Common myeloid progenitor, CD34-positive (primary cell): Measurements from ENCODE around the gene HMGCL.
A peak's percentile ranks its signal among the peaks of the same experiment; 100 is the strongest.

Experiments used
- CTCF ChIA-PET: fragments of 350-600 bp; sonication (Branson Sonifier 250); formaldehyde crosslinking; loops from one replicate; lab custom pipeline; 2021; ENCODE audit warnings: antibody characterized with exemption; lab: Charles Lee
- POLR2A ChIA-PET: fragments of 350-600 bp; sonication (Branson Sonifier 250); formaldehyde crosslinking; loops from one replicate; lab custom pipeline; 2021; ENCODE audit warnings: antibody characterized with exemption; lab: Charles Lee
- DNase-seq, 3 donors: peaks; one replicate each; pipeline versions ENCODE4 v3.0.0 to v3.0.0-alpha.2; 2013
- H3K27ac ChIP-seq, 2 experiments: 1 replicate in 1 of 2; 2 replicates in 1 of 2; pipeline ENCODE4 v1.7.0; 2013; ENCODE audit warnings: inconsistent platforms in 2 of 2, low read length in 2 of 2, mild to moderate bottlenecking in 2 of 2, low read depth in 1 of 2, moderate library complexity in 1 of 2; ENCODE audit not compliant: severe bottlenecking in 2 of 2, insufficient read depth in 1 of 2, poor library complexity in 1 of 2
- H3K27me3 ChIP-seq, 5 experiments: replicated peaks in 2 of 5; 1 replicate in 3 of 5; 2 replicates in 2 of 5; pipeline versions ENCODE4 v1.6.1 to v1.7.0; 2013; ENCODE audit warnings: low read length in 4 of 5, mild to moderate bottlenecking in 2 of 5, moderate library complexity in 2 of 5, inconsistent platforms in 1 of 5; ENCODE audit not compliant: insufficient read depth in 5 of 5, control insufficient read depth in 4 of 5
- H3K36me3 ChIP-seq, 4 experiments: 1 replicate in 2 of 4; 2 replicates in 2 of 4; pipeline versions ENCODE4 v1.6.1 to v1.7.0; 2013; ENCODE audit warnings: low read length in 3 of 4, control low read depth in 1 of 4, mild to moderate bottlenecking in 1 of 4; ENCODE audit not compliant: control insufficient read depth in 4 of 4, insufficient read depth in 4 of 4
- H3K4me1 ChIP-seq, 4 experiments: 1 replicate in 3 of 4; 2 replicates in 1 of 4; pipeline versions ENCODE4 v1.6.1 to v1.7.1; 2013; ENCODE audit warnings: low read length in 3 of 4, mild to moderate bottlenecking in 3 of 4, control low read depth in 1 of 4, inconsistent platforms in 1 of 4, moderate library complexity in 1 of 4; ENCODE audit not compliant: control insufficient read depth in 4 of 4, insufficient read depth in 4 of 4; ENCODE audit errors: control extremely low read depth in 1 of 4
- H3K4me3 ChIP-seq, 7 experiments: 1 replicate in 4 of 7; 2 replicates in 3 of 7; pipeline versions ENCODE4 v1.5.1 to v1.7.0; 2013; ENCODE audit warnings: mild to moderate bottlenecking in 7 of 7, low read length in 6 of 7, moderate library complexity in 6 of 7, inconsistent platforms in 2 of 7, low read depth in 2 of 7, control low read depth in 1 of 7; ENCODE audit not compliant: insufficient read depth in 4 of 7, control insufficient read depth in 1 of 7; ENCODE audit errors: extremely low read depth in 1 of 7
- H3K9me3 ChIP-seq, 5 experiments: 1 replicate in 4 of 5; 2 replicates in 1 of 5; pipeline versions ENCODE4 v1.6.1 to v1.7.1; 2013; ENCODE audit warnings: low read length in 4 of 5, mild to moderate bottlenecking in 2 of 5, inconsistent platforms in 1 of 5, low read depth in 1 of 5, moderate library complexity in 1 of 5; ENCODE audit not compliant: control insufficient read depth in 4 of 5, insufficient read depth in 2 of 5; ENCODE audit errors: control extremely low read depth in 1 of 5
- WGBS: methylation state at CpG from one replicate; pipeline ENCODE4 v1.1.5; 2013; ENCODE audit not compliant: insufficient coverage; 5-methylcytosine and 5-hydroxymethylcytosine counted together

HMGCL gene

GRCh38 chr1:23809751-23810171, 15.5 kb downstream of the HMGCL start:
- no peak overlapping the region for H3K27ac ChIP-seq
- peaks cover 2 to 20% (median 16%) of the 10 kb centered on the region in 4 experiments for H3K36me3 ChIP-seq
- H3K4me1 ChIP-seq, result peaks cover 6 to 53% (median 39%) of the 10 kb centered on the region in 4 experiments
- POLR2A ChIA-PET, result no interaction called here
- CTCF ChIA-PET, result interaction anchor here (0.6 to 8.1 kb wide), 31 partner anchors 8 to 165 kb away, joined by 3 to 108 read pairs (median 7); partner anchors contain the start of genes CNR2, FUCA1, GALE and HMGCL
- DNase-seq, result peak; percentile 89 to 94 (median 94)
- H3K4me3 ChIP-seq, result no peak overlapping the region
- H3K27me3 ChIP-seq, result no peaks in the 10 kb centered on the region
- WGBS, result 19% methylated on average over 6 of the region's 6 CpGs
- no peaks in the 10 kb centered on the region for H3K9me3 ChIP-seq

GRCh38 chr1:23807453-23807852, 17.8 kb downstream of the HMGCL start:
- CTCF ChIA-PET, result interaction anchor here (0.6 to 8.1 kb wide), 12 partner anchors 10 to 148 kb away, joined by 3 to 108 read pairs (median 4); partner anchors contain the start of gene CNR2
- 0% methylated on average over 2 of the region's 3 CpGs for WGBS

GRCh38 chr1:23806280-23806679, 18.9 kb downstream of the HMGCL start:
- Histone ChIP-seq H3K27ac (no peak overlapping the region), H3K4me1 (peaks cover 6 to 52% (median 39%) of the 10 kb centered on the region in 4 experiments), H3K4me3 (no peak overlapping the region), H3K36me3 (peaks cover 2 to 10% (median 8%) of the 10 kb centered on the region in 4 experiments), H3K27me3 (no peaks in the 10 kb centered on the region), H3K9me3 (no peaks in the 10 kb centered on the region)
- CTCF ChIA-PET, result interaction anchor here (0.6 to 8.1 kb wide), 4 partner anchors 9 to 112 kb away, joined by 3 to 108 read pairs (median 7); no protein-coding TSS in a partner anchor
- no peak for DNase-seq
- POLR2A ChIA-PET, result no interaction called here
- 80% methylated on average over 5 of the region's 6 CpGs for WGBS

More at GRCh38 chr1:23807453-23807852, 17.8 kb downstream of the HMGCL start:
- Histone ChIP-seq H3K27me3 (no peaks in the 10 kb centered on the region), H3K4me1 (peaks cover 6 to 56% (median 39%) of the 10 kb centered on the region in 4 experiments), H3K36me3 (peaks cover 2 to 13% (median 10%) of the 10 kb centered on the region in 4 experiments), H3K9me3 (no peaks in the 10 kb centered on the region), H3K27ac (no peak overlapping the region), H3K4me3 (peak overlapping the region in 2 of 7 experiments; percentile 6 to 12)
- DNase-seq, result peak; percentile 42 to 89 (median 87)
- POLR2A ChIA-PET, result interaction anchor here (0.7 kb wide), 1 partner anchor 109 kb away, joined by 3 read pairs; no protein-coding TSS in a partner anchor

- H3K4me3 ChIP-seq, result no peak overlapping the region
- H3K4me1 ChIP-seq, result peaks cover 4 to 43% (median 32%) of the 10 kb centered on the region in 4 experiments
- WGBS, result 100% methylated on average over 2 of the region's 2 CpGs
- no peak overlapping the region for H3K27ac ChIP-seq
- no peak for DNase-seq
- H3K27me3 ChIP-seq, result no peaks in the 10 kb centered on the region
- CTCF ChIA-PET, result interaction anchor here (0.7 to 8.1 kb wide), 4 partner anchors 8 to 314 kb away, joined by 3 to 108 read pairs (median 3); no protein-coding TSS in a partner anchor
- H3K9me3 ChIP-seq, result no peaks in the 10 kb centered on the region
- H3K36me3 ChIP-seq, result peaks cover 2 to 10% (median 8%) of the 10 kb centered on the region in 4 experiments
- POLR2A ChIA-PET, result interaction anchor here (0.6 kb wide), 1 partner anchor 28 kb away, joined by 4 read pairs; no protein-coding TSS in a partner anchor
Observed at GRCh38 chr1:23805025-23805424, 20.2 kb downstream of the HMGCL start.

GRCh38 chr1:23804183-23804835, 20.9 kb downstream of the HMGCL start:
- DNase-seq, result peak in 1 of 3 donors; percentile 41
- ChIA-PET CTCF (interaction anchor here (0.9 to 3.2 kb wide), 4 partner anchors 33 to 112 kb away, joined by 3 to 18 read pairs (median 4); no protein-coding TSS in a partner anchor), POLR2A (interaction anchor here (0.6 kb wide), 1 partner anchor 153 kb away, joined by 3 read pairs; no protein-coding TSS in a partner anchor)
- Histone ChIP-seq H3K4me1 (peaks cover 3 to 43% (median 35%) of the 10 kb centered on the region in 4 experiments), H3K27me3 (no peaks in the 10 kb centered on the region), H3K9me3 (no peaks in the 10 kb centered on the region), H3K4me3 (no peak overlapping the region), H3K36me3 (peaks cover 2 to 10% (median 8%) of the 10 kb centered on the region in 4 experiments), H3K27ac (no peak overlapping the region)
- WGBS, result over 99% methylated on average over 7 of the region's 7 CpGs

GRCh38 chr1:23803674-23804073, 21.6 kb downstream of the HMGCL start:
- H3K4me1 ChIP-seq, result peaks cover 3 to 49% (median 40%) of the 10 kb centered on the region in 4 experiments
- no peak overlapping the region for H3K4me3 ChIP-seq
- no peaks in the 10 kb centered on the region for H3K27me3 ChIP-seq
- ChIA-PET POLR2A (interaction anchor here (0.6 kb wide), 1 partner anchor 154 kb away, joined by 3 read pairs; no protein-coding TSS in a partner anchor), CTCF (interaction anchor here (0.9 to 3.2 kb wide), 4 partner anchors 18 to 113 kb away, joined by 3 to 18 read pairs (median 6); no protein-coding TSS in a partner anchor)
- no peak overlapping the region for H3K27ac ChIP-seq
- peaks cover 2 to 14% (median 8%) of the 10 kb centered on the region in 4 experiments for H3K36me3 ChIP-seq
- DNase-seq, result no peak
- WGBS, result 100% methylated on average over 5 of the region's 5 CpGs
- no peaks in the 10 kb centered on the region for H3K9me3 ChIP-seq
